Spleen (tissue), 11 donors: ENCODE measurements around the gene AXIN1. TPM values are rescaled to one million over a fixed set of nuclear protein-coding genes. Genes with fewer than 3 reads are reported as not detected.

Experiments
- DNase-seq: peaks from one replicate; pipeline ENCODE4 v3.0.0-alpha.2; 2020
- H3K27ac ChIP-seq, 8 donors: fragments of 200-600 bp; sonication (generic) in 7 of 8; 1 replicate in 4 of 8; 2 replicates in 4 of 8; pipeline versions ENCODE4 v1.5.0 to v1.8.0; 2016 to 2021; ENCODE audit warnings: inconsistent platforms in 4 of 8, mild to moderate bottlenecking in 4 of 8, moderate library complexity in 1 of 8
- H3K27me3 ChIP-seq, 7 donors: fragments of 200-600 bp; sonication (generic) in 6 of 7; replicated peaks in 1 of 7; 1 replicate in 4 of 7; 2 replicates in 3 of 7; pipeline versions ENCODE4 v1.5.0 to v1.8.0; 2016 to 2021; ENCODE audit warnings: inconsistent platforms in 3 of 7, mild to moderate bottlenecking in 1 of 7
- H3K36me3 ChIP-seq, 6 donors: fragments of 200-600 bp; sonication (generic) in 5 of 6; 1 replicate in 4 of 6; 2 replicates in 2 of 6; pipeline versions ENCODE4 v1.5.0 to v1.8.0; 2016 to 2021; ENCODE audit warnings: inconsistent platforms in 2 of 6
- H3K4me1 ChIP-seq, 6 donors: fragments of 200-600 bp; sonication (generic) in 5 of 6; 1 replicate in 3 of 6; 2 replicates in 3 of 6; pipeline versions ENCODE4 v1.5.0 to v1.8.0; 2016 to 2021; ENCODE audit warnings: inconsistent platforms in 3 of 6
- H3K4me3 ChIP-seq, 8 donors: fragments of 200-600 bp; sonication (generic) in 7 of 8; 1 replicate in 4 of 8; 2 replicates in 4 of 8; pipeline versions ENCODE4 v1.5.0 to v1.8.0; 2016 to 2021; ENCODE audit warnings: inconsistent platforms in 4 of 8, mild to moderate bottlenecking in 4 of 8, moderate library complexity in 2 of 8
- H3K9me3 ChIP-seq, 8 donors: fragments of 200-600 bp; sonication (generic) in 7 of 8; 1 replicate in 4 of 8; 2 replicates in 4 of 8; pipeline versions ENCODE4 v1.5.0 to v1.8.0; 2016 to 2021; ENCODE audit warnings: inconsistent platforms in 4 of 8
- CTCF ChIP-seq, 11 experiments: fragments of 200-600 bp in 7 of 11; fragments of 450-650 bp in 4 of 11; sonication (generic) in 4 of 11; IDR thresholded peaks in 8 of 11; conservative IDR thresholded peaks in 3 of 11; 1 replicate in 7 of 11; 2 replicates in 4 of 11; pipeline versions ENCODE4 v1.4.0 to v1.8.0; 2016 to 2021; ENCODE audit warnings: antibody characterized with exemption in 11 of 11, inconsistent platforms in 4 of 11, mild to moderate bottlenecking in 1 of 11
- POLR2A ChIP-seq, 3 donors: fragments of 450-650 bp; IDR thresholded peaks; one replicate each; pipeline ENCODE4 v1.5.1; 2017; ENCODE audit warnings: antibody characterized with exemption in 3 of 3, mild to moderate bottlenecking in 1 of 3
- POLR2AphosphoS5 ChIP-seq, 3 donors: sonication (generic); formaldehyde crosslinking; IDR thresholded peaks; one replicate each; pipeline ENCODE4 v1.5.1; 2017; ENCODE audit warnings: antibody characterized with exemption in 3 of 3
- WGBS, 5 donors: extraction: QIAGEN DNeasy Blood & Tissue Kit in 3 of 5; methylation state at CpG; one replicate each; pipeline versions ENCODE4 v1.1.5 to v1.1.7; 2013 to 2018; 5-methylcytosine and 5-hydroxymethylcytosine counted together
- intact Hi-C: fragments of 100-400 bp; cut with DNase I; formaldehyde crosslinking; loops from one replicate; pipeline ENCODE4 v1.15.0; 2023; ENCODE audit warnings: low total_unique reads
- polyA plus RNA-seq, 3 donors: library from polyadenylated mRNA; stranded (reverse); fragments of 200-250 nt; gene quantifications; one replicate each; pipeline ENCODE4 v1.2.1, GENCODE V29; 2013
- total RNA-seq, 7 donors: library from RNA; depleted of rRNA in 3 of 7; stranded (reverse); fragments of >200 nt in 3 of 7; fragmentation: NEBNext Ultra II Directional in 4 of 7; extraction: Animal tissue kit (Norgen Biotek cat#: 25700) in 4 of 7; gene quantifications; one replicate each; pipeline versions ENCODE4 v1.1.0 to v1.2.1, GENCODE V29; 2016 to 2021
- donor health status: healthy with polysubstance abuse.
- donor health status: DM: no; HTN: no; CAD: no; lungs with moderate emphysema.
- donor health status: DM: no; HTN: no; CAD: no.
- donor health status: Bipolar disorder and iron deficiency.
- donor health status: healthy.
- donor health status: DM: no; HTN: no; CAD: no.
- donor health status: DM: yes; HTN: yes; CAD: no.

AXIN1 gene
- total and polyA plus RNA-seq, 10 donors = 12.9 to 27.3 (median 23.9) TPM

- Histone ChIP-seq H3K4me1 (peaks cover 17 to 68% (median 49%) of the 10 kb centered on the region in 6 donors), H3K27ac (peak within 1 kb of the TSS; percentile 59 to 92 (median 86)), H3K9me3 (no peaks in the 10 kb centered on the region), H3K27me3 (no peaks in the 10 kb centered on the region), H3K4me3 (peak within 1 kb of the TSS; percentile 86 to 100 (median 96)), H3K36me3 (peaks cover 0 to 9% (median 7%) of the 10 kb centered on the region in 6 donors)
- TF ChIP-seq POLR2AphosphoS5 (IDR thresholded peaks at IDR 0.05) = peak; percentile 78 to 80 (median 79)
- no peak for TF ChIP-seq CTCF (IDR thresholded peaks at IDR 0.05 in 8 of 11, conservative IDR thresholded peaks at IDR 0.05 in 3 of 11)
- peak; percentile 93 for DNase-seq
- intact Hi-C loops = no loop called here
- 0 to 1% (median 0%) methylated on average over 14 to 123 of the region's 123 CpGs for WGBS, 5 donors
Measured at GRCh38 chr16:381789-382717, 29.5 kb upstream of the AXIN1 start, which contains the start of gene PGAP6. TSS of gene PGAP6 (minus strand) at chr16:381978. CDS start at chr16:381821, 157 bp downstream.

GRCh38 chr16:381012-381788 is 28.7 kb upstream of the AXIN1 start:
- WGBS, 5 donors = 0 to 2% (median 0%) methylated on average over 8 to 73 of the region's 73 CpGs
- DNase-seq = peak; percentile 92
- H3K4me3 ChIP-seq = peak overlapping the region; percentile 86 to 100 (median 96)
- TF ChIP-seq POLR2AphosphoS5 (IDR thresholded peaks at IDR 0.05) = peak in 1 of 3 donors; percentile 34
- TF ChIP-seq CTCF (IDR thresholded peaks at IDR 0.05 in 8 of 11, conservative IDR thresholded peaks at IDR 0.05 in 3 of 11) = no peak
- TF ChIP-seq POLR2A (IDR thresholded peaks at IDR 0.05) = no peak
- intact Hi-C loops = no loop called here
- no peaks in the 10 kb centered on the region for H3K9me3 ChIP-seq
- H3K27me3 ChIP-seq = no peaks in the 10 kb centered on the region
- H3K36me3 ChIP-seq = peaks cover 0 to 17% (median 15%) of the 10 kb centered on the region in 6 donors
- H3K4me1 ChIP-seq = peaks cover 17 to 66% (median 49%) of the 10 kb centered on the region in 6 donors
- peak overlapping the region; percentile 27 to 92 (median 82) for H3K27ac ChIP-seq

DNA sequence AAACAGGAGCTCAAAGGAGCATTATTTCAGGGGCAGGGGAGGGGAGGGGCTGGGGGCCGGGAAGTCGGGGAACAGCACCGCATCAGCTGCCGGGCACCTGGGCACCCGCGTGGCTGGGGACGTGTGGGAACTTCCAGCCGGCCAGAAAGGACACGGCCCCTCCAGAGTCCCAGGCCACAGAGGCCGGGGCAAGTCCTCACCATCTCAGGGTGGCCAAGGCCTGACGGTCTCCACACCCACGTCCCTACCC is 28.2 kb upstream of the AXIN1 start:
- Histone ChIP-seq H3K4me3 (peak overlapping the region; percentile 86 to 100 (median 96)), H3K27ac (peak overlapping the region in 6 of 8 donors; percentile 78 to 92 (median 88)), H3K9me3 (no peaks in the 10 kb centered on the region), H3K4me1 (peaks cover 17 to 60% (median 49%) of the 10 kb centered on the region in 6 donors), H3K27me3 (no peaks in the 10 kb centered on the region), H3K36me3 (peaks cover 0 to 22% (median 20%) of the 10 kb centered on the region in 6 donors)
- no peak for DNase-seq
- no peak for TF ChIP-seq CTCF (IDR thresholded peaks at IDR 0.05 in 8 of 11, conservative IDR thresholded peaks at IDR 0.05 in 3 of 11)
- TF ChIP-seq POLR2A (IDR thresholded peaks at IDR 0.05) = no peak
- no peak for TF ChIP-seq POLR2AphosphoS5 (IDR thresholded peaks at IDR 0.05)
- 5 to 32% (median 7%) methylated on average over 8 to 12 of the region's 12 CpGs for WGBS, 5 donors
- intact Hi-C loops = no loop called here
